H1 (cell line): Measurements from ENCODE around the gene MTAP. TPM values are rescaled to one million over a fixed set of nuclear protein-coding genes. Genes with fewer than 3 reads are reported as not detected.

Source experiments
- BRCA1 ChIP-seq: IDR thresholded peaks from 2 replicates; pipeline ENCODE4 v1.6.1; 2012; ENCODE audit warnings: low read depth, low read length, improper control_type of control experiment
- CBX8 ChIP-seq: fragments of 300-800, 300-1000 bp; sonication (generic); IDR thresholded peaks from 2 replicates; pipeline ENCODE4 v1.7.1; 2016; ENCODE audit warnings: low read depth, low read length, borderline replicate concordance
- CHD2 ChIP-seq: IDR thresholded peaks from 2 replicates; pipeline ENCODE4 v1.6.1; 2012; ENCODE audit warnings: low read length, improper control_type of control experiment
- CHD7 ChIP-seq: fragments of 300-600 bp; sonication (generic); IDR thresholded peaks from 2 replicates; pipeline ENCODE4 v1.7.1; 2012; ENCODE audit warnings: low read length, moderate library complexity, mild to moderate bottlenecking, inconsistent platforms; ENCODE audit not compliant: insufficient replicate concordance
- CTBP2 ChIP-seq: IDR thresholded peaks from 2 replicates; pipeline ENCODE4 v1.7.0; 2011; ENCODE audit warnings: borderline replicate concordance, mild to moderate bottlenecking, moderate library complexity, mixed read lengths, low read length; ENCODE audit not compliant: insufficient read depth, insufficient read length
- FOSL1 ChIP-seq: IDR thresholded peaks from 2 replicates; pipeline ENCODE4 v1.6.1; 2011; ENCODE audit warnings: mild to moderate bottlenecking, low read depth, low read length, moderate library complexity; ENCODE audit not compliant: insufficient read depth
- HDAC2 ChIP-seq, 2 experiments: fragments of 300-600 bp in 1 of 2; sonication (generic) in 1 of 2; IDR thresholded peaks; 2 replicates each; pipeline ENCODE4 v1.6.1; 2011 to 2012; ENCODE audit warnings: low read depth in 2 of 2, low read length in 2 of 2, mild to moderate bottlenecking in 2 of 2, moderate library complexity in 2 of 2, borderline replicate concordance in 1 of 2, inconsistent platforms in 1 of 2
- KDM5A ChIP-seq: fragments of 200-600 bp; IDR thresholded peaks from 2 replicates; pipeline ENCODE4 v1.7.1; 2012; ENCODE audit warnings: mild to moderate bottlenecking, low read length, inconsistent platforms, mixed read lengths
- SIN3A ChIP-seq, 2 experiments: IDR thresholded peaks in 1 of 2; conservative IDR thresholded peaks in 1 of 2; 2 replicates each; pipeline ENCODE4 v1.6.1; 2011 to 2012; ENCODE audit warnings: low read length in 2 of 2, improper control_type of control experiment in 1 of 2, low read depth in 1 of 2, mild to moderate bottlenecking in 1 of 2
- TAF1 ChIP-seq: IDR thresholded peaks from 2 replicates; pipeline ENCODE4 v1.6.1; 2011; ENCODE audit warnings: mild to moderate bottlenecking, low read depth, low read length
- polyA plus RNA-seq, 7 experiments: library from polyadenylated mRNA; depleted of rRNA in 3 of 7; stranded (reverse) in 5 of 7; unstranded in 2 of 7; fragments of >200 nt in 5 of 7; fragments of 200-250 nt in 2 of 7; gene quantifications; 1 replicate in 5 of 7; 2 replicates in 1 of 7; 4 replicates in 1 of 7; pipeline versions ENCODE4 v1.2.1 to v1.2.3, GENCODE V29; 2011 to 2013; ENCODE audit warnings: missing spikeins in 2 of 7, mixed read lengths in 2 of 7
- total RNA-seq: library from RNA; stranded (reverse); fragmentation: NEBNext Ultra II Directional; extraction: Animal tissue kit (Norgen Biotek cat#: 25700); gene quantifications from 2 replicates; pipeline ENCODE4 v1.2.1, GENCODE V29; 2021

MTAP gene
- total and polyA plus RNA-seq, 2 of the 8 experiments (the other 6 are each of a cell fraction or from before 2014, with no cell fraction given) = 16.4 to 100 TPM

GRCh38 chr9:21753523-21753922 lies 48.9 kb upstream of the MTAP start (continued):
- no peak for TF ChIP-seq CHD7
- TF ChIP-seq BRCA1 = no peak
- TF ChIP-seq SIN3A (conservative IDR thresholded peaks at IDR 0.05 in 1 of 2, IDR thresholded peaks at IDR 0.05 in 1 of 2; ENCODE audit: low read depth in 1 of 2, low read length in 2 of 2) = no peak
- no peak for TF ChIP-seq HDAC2 (IDR thresholded peaks at IDR 0.05; ENCODE audit: borderline replicate concordance in 1 of 2, low read depth in 2 of 2, low read length in 2 of 2)
- TF ChIP-seq CTBP2 = no peak
- TF ChIP-seq KDM5A = no peak
- TF ChIP-seq FOSL1 = no peak
- no peak for TF ChIP-seq TAF1
- no peak for TF ChIP-seq CBX8
- no peak for TF ChIP-seq CHD2
